Panc1 (cell line): ENCODE results near the gene EBF4. TPM values are rescaled to one million over a fixed set of nuclear protein-coding genes. Genes with fewer than 3 reads are reported as not detected.

Experiments used
- ATAC-seq: fragments of 200-7000 bp; cut with Tn5 transposase; 2 replicates; pipeline ENCODE4 v1.9.1; 2020; ENCODE audit warnings: mild to moderate bottlenecking, moderate library complexity
- BruUV-seq: library from RNA; stranded (reverse); fragments of 400-500 nt; replicated peaks from 2 replicates; lab custom pipeline; 2021; lab: Mats Ljungman, UMichigan
- CTCF ChIA-PET: fragments of 300-600 bp; sonication (Branson Sonifier 250); formaldehyde crosslinking; loops from one replicate; lab custom pipeline; 2022; ENCODE audit warnings: antibody characterized with exemption; lab: Charles Lee
- POLR2A ChIA-PET: fragments of 300-600 bp; sonication (Branson Sonifier 250); formaldehyde crosslinking; loops from one replicate; lab custom pipeline; 2022; ENCODE audit warnings: antibody characterized with exemption; lab: Charles Lee
- DNase-seq: peaks from one replicate; pipeline ENCODE4 v3.0.0-alpha.2; 2010; ENCODE audit warnings: low read depth, low spot score
- H3K27ac ChIP-seq: 2 replicates; pipeline ENCODE4 v1.5.1; 2011; ENCODE audit warnings: mild to moderate bottlenecking, low read length, inconsistent platforms
- H3K27me3 ChIP-seq: fragments of 200-500 bp; sonication (Bioruptor generic); 2 replicates; pipeline ENCODE4 v1.6.0; 2014; ENCODE audit warnings: low read length, inconsistent platforms; ENCODE audit not compliant: control insufficient read depth, insufficient read depth
- H3K36me3 ChIP-seq: fragments of 200-500 bp; sonication (Bioruptor generic); 2 replicates; pipeline ENCODE4 v1.5.1; 2014; ENCODE audit warnings: inconsistent platforms, mild to moderate bottlenecking, low read length, moderate library complexity; ENCODE audit not compliant: control insufficient read depth, insufficient read depth
- H3K4me1 ChIP-seq: 2 replicates; pipeline ENCODE4 v1.5.1; 2011; ENCODE audit warnings: inconsistent platforms, mild to moderate bottlenecking, low read length, moderate library complexity; ENCODE audit not compliant: control insufficient read depth, insufficient read depth
- H3K4me3 ChIP-seq, 2 experiments: 2 replicates each; pipeline ENCODE4 v1.5.1; 2011 to 2012; ENCODE audit warnings: low read depth in 2 of 2, low read length in 2 of 2, mild to moderate bottlenecking in 2 of 2, inconsistent platforms in 1 of 2, moderate library complexity in 1 of 2
- H3K9me3 ChIP-seq: fragments of 200-500 bp; sonication (Bioruptor generic); 2 replicates; pipeline ENCODE4 v1.5.1; 2014; ENCODE audit warnings: low read depth, mild to moderate bottlenecking, inconsistent platforms, low read length, moderate library complexity; ENCODE audit not compliant: control insufficient read depth, insufficient read depth
- POLR2AphosphoS5 ChIP-seq: IDR thresholded peaks from 2 replicates; pipeline ENCODE4 v1.6.1; 2012; ENCODE audit warnings: mild to moderate bottlenecking, low read depth, low read length, moderate library complexity
- SIN3A ChIP-seq: IDR thresholded peaks from 2 replicates; pipeline ENCODE4 v1.6.1; 2012; ENCODE audit warnings: low read depth, mild to moderate bottlenecking, low read length, moderate library complexity, borderline replicate concordance; ENCODE audit not compliant: insufficient read depth
- TCF7L2 ChIP-seq: IDR thresholded peaks from 2 replicates; pipeline ENCODE4 v1.6.1; 2011; ENCODE audit warnings: mild to moderate bottlenecking, low read depth, low read length, inconsistent platforms
- in situ Hi-C: cut with HindIII; loops from 2 replicates; pipeline ENCODE4 v1.10.0; 2016; ENCODE audit warnings: low sequenced_read_pairs, low pct_unique_long_range_greater_than_20kb
- intact Hi-C: fragments of 100-400 bp; cut with micrococcal nuclease; formaldehyde crosslinking; loops from one replicate; pipeline ENCODE4 v1.10.0; 2022; ENCODE audit not compliant: unreplicated experiment
- total RNA-seq: library from RNA; stranded (reverse); gene quantifications from one replicate; pipeline ENCODE4 v1.2.1, GENCODE V29; 2021; ENCODE audit not compliant: unreplicated experiment
- TF ChIP-seq, protein P1 (sequence below), 2 experiments: IDR thresholded peaks; 2 replicates each; pipeline ENCODE4 v1.6.1; 2011 to 2012; ENCODE audit warnings: low read depth in 2 of 2, control low read depth in 1 of 2, low read length in 1 of 2, mild to moderate bottlenecking in 1 of 2, moderate library complexity in 1 of 2; ENCODE audit not compliant: insufficient read depth in 1 of 2
- TF ChIP-seq, protein P2 (sequence below): fragments of 450-650 bp; IDR thresholded peaks from 2 replicates; pipeline ENCODE4 v1.5.1; 2017; ENCODE audit warnings: mild to moderate bottlenecking

Gene EBF4
- total RNA-seq, 1 experiment from 2014 or later, result 6.8 TPM

DNA sequence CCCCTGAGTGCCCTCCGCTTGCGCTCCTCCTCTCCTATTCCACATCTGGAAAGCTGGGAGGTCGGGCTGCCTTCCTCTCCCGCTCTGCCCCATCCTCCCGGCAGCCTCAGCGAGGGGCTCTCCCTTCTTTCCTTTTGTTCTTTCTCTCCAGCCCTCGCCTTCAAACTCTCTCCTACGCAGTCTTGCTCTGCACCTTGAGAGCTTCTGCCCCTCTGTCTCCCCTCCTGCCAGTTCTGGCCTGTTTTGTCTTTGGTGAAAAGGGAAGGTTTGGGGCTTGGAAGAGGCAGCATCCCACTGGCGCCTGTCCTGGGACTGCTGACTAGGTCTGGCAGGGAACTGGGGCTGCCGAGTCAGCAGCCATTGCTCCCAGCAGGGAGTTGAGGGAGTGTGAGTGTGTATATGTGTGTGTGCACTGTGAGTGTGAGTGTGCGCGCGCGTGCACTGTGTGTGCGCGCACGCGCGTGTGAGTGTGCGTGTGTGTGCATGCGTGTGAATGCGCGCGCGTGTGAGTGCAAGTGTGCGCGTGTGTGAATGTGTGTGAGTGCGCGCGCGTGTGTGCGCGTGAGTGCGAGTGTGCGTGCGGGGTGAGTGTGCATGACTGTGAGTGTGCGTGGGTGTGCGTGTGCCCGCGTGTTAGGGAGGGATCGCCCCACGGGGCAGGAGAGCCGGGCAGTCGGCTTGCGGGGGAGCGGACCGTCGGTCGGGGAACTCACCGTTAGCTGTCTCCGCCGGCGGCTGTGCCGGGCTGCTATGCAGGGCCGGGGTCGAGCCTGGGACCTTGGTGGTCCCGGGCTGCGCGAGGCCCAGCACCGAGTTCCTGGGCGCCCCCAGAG is 107.3 kb downstream of the EBF4 start:
- Histone ChIP-seq H3K4me3 (peak overlapping the region in 1 of 2 experiments; percentile 31; a peak in 1 of 4 replicates), H3K36me3 (no peaks in the 10 kb centered on the region), H3K27me3 (peaks cover 11% of the 10 kb centered on the region; the same call in 1 of the 2 replicates), H3K9me3 (no peaks in the 10 kb centered on the region), H3K27ac (no peak overlapping the region), H3K4me1 (no peaks in the 10 kb centered on the region; the same call in 1 of the 2 replicates)
- no peak for TF ChIP-seq POLR2AphosphoS5
- TF ChIP-seq TCF7L2, result no peak
- TF ChIP-seq, protein P1, sequence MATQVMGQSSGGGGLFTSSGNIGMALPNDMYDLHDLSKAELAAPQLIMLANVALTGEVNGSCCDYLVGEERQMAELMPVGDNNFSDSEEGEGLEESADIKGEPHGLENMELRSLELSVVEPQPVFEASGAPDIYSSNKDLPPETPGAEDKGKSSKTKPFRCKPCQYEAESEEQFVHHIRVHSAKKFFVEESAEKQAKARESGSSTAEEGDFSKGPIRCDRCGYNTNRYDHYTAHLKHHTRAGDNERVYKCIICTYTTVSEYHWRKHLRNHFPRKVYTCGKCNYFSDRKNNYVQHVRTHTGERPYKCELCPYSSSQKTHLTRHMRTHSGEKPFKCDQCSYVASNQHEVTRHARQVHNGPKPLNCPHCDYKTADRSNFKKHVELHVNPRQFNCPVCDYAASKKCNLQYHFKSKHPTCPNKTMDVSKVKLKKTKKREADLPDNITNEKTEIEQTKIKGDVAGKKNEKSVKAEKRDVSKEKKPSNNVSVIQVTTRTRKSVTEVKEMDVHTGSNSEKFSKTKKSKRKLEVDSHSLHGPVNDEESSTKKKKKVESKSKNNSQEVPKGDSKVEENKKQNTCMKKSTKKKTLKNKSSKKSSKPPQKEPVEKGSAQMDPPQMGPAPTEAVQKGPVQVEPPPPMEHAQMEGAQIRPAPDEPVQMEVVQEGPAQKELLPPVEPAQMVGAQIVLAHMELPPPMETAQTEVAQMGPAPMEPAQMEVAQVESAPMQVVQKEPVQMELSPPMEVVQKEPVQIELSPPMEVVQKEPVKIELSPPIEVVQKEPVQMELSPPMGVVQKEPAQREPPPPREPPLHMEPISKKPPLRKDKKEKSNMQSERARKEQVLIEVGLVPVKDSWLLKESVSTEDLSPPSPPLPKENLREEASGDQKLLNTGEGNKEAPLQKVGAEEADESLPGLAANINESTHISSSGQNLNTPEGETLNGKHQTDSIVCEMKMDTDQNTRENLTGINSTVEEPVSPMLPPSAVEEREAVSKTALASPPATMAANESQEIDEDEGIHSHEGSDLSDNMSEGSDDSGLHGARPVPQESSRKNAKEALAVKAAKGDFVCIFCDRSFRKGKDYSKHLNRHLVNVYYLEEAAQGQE (IDR thresholded peaks at IDR 0.05; ENCODE audit: insufficient read depth in 1 of 2, low read depth in 2 of 2, low read length in 1 of 2), result no peak
- TF ChIP-seq, protein P2, sequence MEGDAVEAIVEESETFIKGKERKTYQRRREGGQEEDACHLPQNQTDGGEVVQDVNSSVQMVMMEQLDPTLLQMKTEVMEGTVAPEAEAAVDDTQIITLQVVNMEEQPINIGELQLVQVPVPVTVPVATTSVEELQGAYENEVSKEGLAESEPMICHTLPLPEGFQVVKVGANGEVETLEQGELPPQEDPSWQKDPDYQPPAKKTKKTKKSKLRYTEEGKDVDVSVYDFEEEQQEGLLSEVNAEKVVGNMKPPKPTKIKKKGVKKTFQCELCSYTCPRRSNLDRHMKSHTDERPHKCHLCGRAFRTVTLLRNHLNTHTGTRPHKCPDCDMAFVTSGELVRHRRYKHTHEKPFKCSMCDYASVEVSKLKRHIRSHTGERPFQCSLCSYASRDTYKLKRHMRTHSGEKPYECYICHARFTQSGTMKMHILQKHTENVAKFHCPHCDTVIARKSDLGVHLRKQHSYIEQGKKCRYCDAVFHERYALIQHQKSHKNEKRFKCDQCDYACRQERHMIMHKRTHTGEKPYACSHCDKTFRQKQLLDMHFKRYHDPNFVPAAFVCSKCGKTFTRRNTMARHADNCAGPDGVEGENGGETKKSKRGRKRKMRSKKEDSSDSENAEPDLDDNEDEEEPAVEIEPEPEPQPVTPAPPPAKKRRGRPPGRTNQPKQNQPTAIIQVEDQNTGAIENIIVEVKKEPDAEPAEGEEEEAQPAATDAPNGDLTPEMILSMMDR, result no peak
- no peak for TF ChIP-seq SIN3A
- intact Hi-C loops, result no loop called here
- in situ Hi-C loops, result no loop called here
- DNase-seq, result no peak
- CTCF ChIA-PET, result no interaction called here
- BruUV-seq, result no TSS peak
- POLR2A ChIA-PET, result no interaction called here
- ATAC-seq, result 0 out of 2 replicates have a peak, but pooled peaks have one; percentile 19

DNA sequence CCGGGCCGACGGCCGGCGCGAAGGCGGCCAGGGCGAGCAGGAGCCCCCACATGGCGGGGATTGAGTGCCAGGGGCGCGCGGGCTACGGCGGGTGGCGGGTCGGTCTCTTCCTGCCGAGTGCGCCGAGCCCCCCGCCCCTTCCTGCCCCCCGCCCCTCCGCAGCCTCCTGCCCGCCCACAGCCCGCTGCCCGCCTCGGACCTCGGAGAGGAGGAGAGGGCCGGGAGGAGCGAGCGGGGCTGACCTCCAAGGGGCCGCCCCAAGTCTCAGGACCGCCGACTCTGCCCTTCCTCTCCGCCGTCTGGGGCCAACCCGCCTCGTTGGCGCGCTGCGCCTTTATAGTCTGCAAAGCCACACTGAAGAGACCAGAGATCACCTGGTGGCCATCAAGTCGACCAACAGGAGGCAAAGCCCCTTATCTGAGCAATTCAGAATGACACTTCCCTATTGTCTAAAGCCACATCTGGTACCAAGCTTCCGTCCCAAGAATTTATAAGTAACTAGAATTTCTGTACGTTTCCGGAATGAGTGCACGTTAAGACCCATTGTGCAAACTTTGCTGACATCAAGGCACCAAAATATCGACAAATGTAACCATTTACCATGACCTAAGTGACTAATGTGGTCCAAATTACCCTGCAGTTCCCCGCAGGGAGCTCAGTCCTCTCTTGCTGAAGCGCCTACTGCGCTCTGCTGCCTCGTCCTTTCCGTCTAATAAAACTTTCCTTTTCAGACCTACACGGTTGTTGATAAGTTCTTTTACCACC is 108.1 kb downstream of the EBF4 start, which contains the start of gene CPXM1:
Gene CPXM1, minus strand, starts transcription at position 107 of the 765 bp plus-strand sequence. Its CDS starts 55 bp downstream, at position 52.
- Histone ChIP-seq H3K9me3 (no peaks in the 10 kb centered on the region), H3K4me1 (no peaks in the 10 kb centered on the region; the same call in 1 of the 2 replicates), H3K36me3 (no peaks in the 10 kb centered on the region), H3K27me3 (peaks cover 7% of the 10 kb centered on the region; the same call in 1 of the 2 replicates), H3K27ac (no peak within 1 kb of the TSS), H3K4me3 (peak within 1 kb of the TSS in 1 of 2 experiments; percentile 31; a peak in 1 of 4 replicates)
- ChIA-PET CTCF (no interaction called here), POLR2A (no interaction called here)
- ATAC-seq (no peak), DNase-seq (no peak)
- in situ Hi-C loops, result no loop called here
- intact Hi-C loops, result no loop called here
- TF ChIP-seq, protein P1 (IDR thresholded peaks at IDR 0.05; ENCODE audit: insufficient read depth in 1 of 2, low read depth in 2 of 2, low read length in 1 of 2), result no peak
- TF ChIP-seq, protein P2, result no peak
- no TSS peak for BruUV-seq
